ENCODE measurements around the gene FAM168B. TPM values are rescaled to one million over a fixed set of nuclear protein-coding genes. Genes with fewer than 3 reads are reported as not detected.

The FAM168B gene
- total and polyA plus RNA-seq, 2 of the 13 experiments (the other 11 are each of a cell fraction or from before 2014, with no cell fraction given) = 64.5 to 113 TPM

DNA sequence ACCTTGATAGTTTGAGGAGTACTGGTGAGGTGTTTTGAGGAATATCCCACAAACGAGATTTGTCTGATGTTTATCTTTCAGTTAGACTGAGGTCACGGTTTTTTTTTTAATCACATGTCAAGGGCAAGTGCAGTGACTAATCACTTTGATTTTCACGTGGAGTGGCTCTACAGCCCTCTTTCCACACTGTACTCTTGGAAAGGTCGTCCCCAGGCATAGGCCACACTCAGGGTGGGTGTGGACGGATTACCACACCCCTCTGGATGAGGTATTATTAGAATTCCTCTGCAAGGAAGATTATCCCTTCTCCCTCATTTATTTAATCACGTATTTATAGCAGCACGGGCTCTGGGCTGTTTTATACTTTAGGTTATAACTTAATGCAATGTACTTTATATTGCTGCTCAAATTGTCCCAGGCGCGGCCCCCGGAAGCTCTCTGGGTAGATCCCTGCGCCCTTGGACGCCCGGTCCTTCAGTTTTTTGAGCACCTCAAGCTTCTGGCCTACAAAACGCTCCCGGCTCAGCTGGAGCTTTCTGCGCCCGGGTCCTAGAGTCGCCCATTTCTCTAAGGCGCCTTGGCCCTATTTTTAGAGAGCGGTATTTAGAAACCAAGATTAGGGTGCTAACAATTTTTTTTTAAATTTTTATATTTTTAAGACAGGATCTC, 11.4 kb upstream of the FAM168B start (continued):
- TF ChIP-seq, protein P1, sequence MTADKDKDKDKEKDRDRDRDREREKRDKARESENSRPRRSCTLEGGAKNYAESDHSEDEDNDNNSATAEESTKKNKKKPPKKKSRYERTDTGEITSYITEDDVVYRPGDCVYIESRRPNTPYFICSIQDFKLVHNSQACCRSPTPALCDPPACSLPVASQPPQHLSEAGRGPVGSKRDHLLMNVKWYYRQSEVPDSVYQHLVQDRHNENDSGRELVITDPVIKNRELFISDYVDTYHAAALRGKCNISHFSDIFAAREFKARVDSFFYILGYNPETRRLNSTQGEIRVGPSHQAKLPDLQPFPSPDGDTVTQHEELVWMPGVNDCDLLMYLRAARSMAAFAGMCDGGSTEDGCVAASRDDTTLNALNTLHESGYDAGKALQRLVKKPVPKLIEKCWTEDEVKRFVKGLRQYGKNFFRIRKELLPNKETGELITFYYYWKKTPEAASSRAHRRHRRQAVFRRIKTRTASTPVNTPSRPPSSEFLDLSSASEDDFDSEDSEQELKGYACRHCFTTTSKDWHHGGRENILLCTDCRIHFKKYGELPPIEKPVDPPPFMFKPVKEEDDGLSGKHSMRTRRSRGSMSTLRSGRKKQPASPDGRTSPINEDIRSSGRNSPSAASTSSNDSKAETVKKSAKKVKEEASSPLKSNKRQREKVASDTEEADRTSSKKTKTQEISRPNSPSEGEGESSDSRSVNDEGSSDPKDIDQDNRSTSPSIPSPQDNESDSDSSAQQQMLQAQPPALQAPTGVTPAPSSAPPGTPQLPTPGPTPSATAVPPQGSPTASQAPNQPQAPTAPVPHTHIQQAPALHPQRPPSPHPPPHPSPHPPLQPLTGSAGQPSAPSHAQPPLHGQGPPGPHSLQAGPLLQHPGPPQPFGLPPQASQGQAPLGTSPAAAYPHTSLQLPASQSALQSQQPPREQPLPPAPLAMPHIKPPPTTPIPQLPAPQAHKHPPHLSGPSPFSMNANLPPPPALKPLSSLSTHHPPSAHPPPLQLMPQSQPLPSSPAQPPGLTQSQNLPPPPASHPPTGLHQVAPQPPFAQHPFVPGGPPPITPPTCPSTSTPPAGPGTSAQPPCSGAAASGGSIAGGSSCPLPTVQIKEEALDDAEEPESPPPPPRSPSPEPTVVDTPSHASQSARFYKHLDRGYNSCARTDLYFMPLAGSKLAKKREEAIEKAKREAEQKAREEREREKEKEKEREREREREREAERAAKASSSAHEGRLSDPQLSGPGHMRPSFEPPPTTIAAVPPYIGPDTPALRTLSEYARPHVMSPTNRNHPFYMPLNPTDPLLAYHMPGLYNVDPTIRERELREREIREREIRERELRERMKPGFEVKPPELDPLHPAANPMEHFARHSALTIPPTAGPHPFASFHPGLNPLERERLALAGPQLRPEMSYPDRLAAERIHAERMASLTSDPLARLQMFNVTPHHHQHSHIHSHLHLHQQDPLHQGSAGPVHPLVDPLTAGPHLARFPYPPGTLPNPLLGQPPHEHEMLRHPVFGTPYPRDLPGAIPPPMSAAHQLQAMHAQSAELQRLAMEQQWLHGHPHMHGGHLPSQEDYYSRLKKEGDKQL (CRISPR knock-in tag; IDR thresholded peaks at IDR 0.05; ENCODE audit: low read depth) = 0 out of 2 replicates have a peak, but pooled peaks have one; percentile 16
- TF ChIP-seq TFE3 (CRISPR knock-in tag; IDR thresholded peaks at IDR 0.05) (peak; percentile 58; the same call in 1 of the 2 replicates), ZNF607 (CRISPR knock-in tag; IDR thresholded peaks at IDR 0.05; ENCODE audit: borderline replicate concordance) (0 out of 2 replicates have a peak, but pooled peaks have one; percentile 2), PHF20 (CRISPR knock-in tag; IDR thresholded peaks at IDR 0.05) (peak; percentile 58; the same call in 1 of the 2 replicates)

Data from HepG2 (cell line).